Ectodermal cell (in vitro differentiated cells): ENCODE results near the gene SUGT1.

Experiments used
- H3K27ac ChIP-seq: 2 replicates; pipeline ENCODE4 v1.7.0; 2013; ENCODE audit warnings: mild to moderate bottlenecking, low read depth, low read length; ENCODE audit not compliant: insufficient read depth, poor library complexity, severe bottlenecking
- H3K27me3 ChIP-seq: 2 replicates; pipeline ENCODE4 v1.7.0; 2013; ENCODE audit warnings: mild to moderate bottlenecking, low read length; ENCODE audit not compliant: insufficient read depth, control insufficient read depth, poor library complexity, severe bottlenecking
- H3K36me3 ChIP-seq: one replicate; pipeline ENCODE4 v1.7.0; 2013; ENCODE audit warnings: low read length; ENCODE audit not compliant: control insufficient read depth, insufficient read depth
- H3K4me1 ChIP-seq: one replicate; pipeline ENCODE4 v1.7.0; 2013; ENCODE audit warnings: low read length; ENCODE audit not compliant: control insufficient read depth, insufficient read depth
- H3K4me3 ChIP-seq: 2 replicates; pipeline ENCODE4 v1.7.0; 2013; ENCODE audit warnings: low read depth, low read length, control low read depth; ENCODE audit not compliant: insufficient read depth
- H3K9me3 ChIP-seq: 2 replicates; pipeline ENCODE4 v1.7.0; 2013; ENCODE audit warnings: mild to moderate bottlenecking, low read length, moderate library complexity; ENCODE audit not compliant: control insufficient read depth
- WGBS, 2 experiments: methylation state at CpG; one replicate each; pipeline ENCODE4 v1.1.7; 2013; ENCODE audit warnings: missing lambda C conversion rate in 2 of 2; 5-methylcytosine and 5-hydroxymethylcytosine counted together

SUGT1 gene

DNA sequence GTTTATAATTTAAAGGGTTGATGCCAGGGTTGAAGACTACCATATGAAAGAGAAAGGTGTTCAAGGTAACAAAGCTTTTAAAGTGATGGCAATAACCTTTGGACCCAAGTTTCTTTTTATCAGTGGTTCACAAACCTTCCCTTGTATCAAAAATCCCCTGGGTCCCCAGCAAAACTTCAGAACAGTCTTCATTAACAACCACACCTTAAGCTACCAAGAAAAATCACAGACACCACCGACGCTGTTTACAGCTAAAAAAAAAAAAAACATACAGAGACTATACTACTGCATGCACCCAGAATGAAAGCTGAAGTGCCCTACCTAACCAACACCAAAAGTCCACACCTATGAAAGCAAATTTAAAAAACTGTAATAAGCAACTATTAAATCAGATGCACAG, 73.6 kb downstream of the SUGT1 start:
- Histone ChIP-seq H3K9me3 (no peaks in the 10 kb centered on the region), H3K4me3 (no peak overlapping the region), H3K4me1 (no peaks in the 10 kb centered on the region), H3K36me3 (no peaks in the 10 kb centered on the region), H3K27ac (no peak overlapping the region), H3K27me3 (no peaks in the 10 kb centered on the region)
- 89% methylated on average over 2 of the region's 2 CpGs for WGBS, 2 experiments

DNA sequence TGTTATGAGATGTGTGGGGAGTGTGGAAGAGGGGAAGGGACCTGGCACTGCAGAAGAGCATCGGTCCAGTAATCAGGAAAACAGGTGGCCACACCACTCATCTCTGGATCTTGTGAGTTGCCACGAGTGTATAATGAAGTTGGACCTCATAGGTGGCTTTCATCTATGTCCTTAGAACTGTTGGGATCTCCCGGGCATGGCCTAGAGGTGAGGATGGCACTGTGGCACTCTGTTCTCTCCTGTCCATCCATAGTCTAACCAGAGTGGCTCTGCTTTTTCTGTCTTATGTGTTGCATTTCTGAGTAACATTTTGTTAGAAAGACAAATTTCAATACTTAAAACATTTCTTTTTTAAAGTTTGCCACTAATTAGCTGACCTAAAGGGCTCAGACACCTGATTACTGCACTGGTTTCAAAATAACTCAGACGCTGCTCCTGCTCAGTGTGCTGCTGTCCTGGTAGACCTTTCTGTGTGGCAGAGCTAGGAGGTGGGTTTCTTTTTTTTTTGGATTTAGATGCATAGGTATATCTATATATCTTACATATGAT, 81.5 kb downstream of the SUGT1 start:
- H3K27me3 ChIP-seq: peaks cover 11% of the 10 kb centered on the region
- H3K9me3 ChIP-seq: no peaks in the 10 kb centered on the region
- H3K4me1 ChIP-seq: peaks cover 6% of the 10 kb centered on the region
- no peak overlapping the region for H3K4me3 ChIP-seq
- no peak overlapping the region for H3K27ac ChIP-seq
- WGBS, 2 experiments: 92 to 93% methylated on average over 4 of the region's 4 CpGs
- H3K36me3 ChIP-seq: no peaks in the 10 kb centered on the region

DNA sequence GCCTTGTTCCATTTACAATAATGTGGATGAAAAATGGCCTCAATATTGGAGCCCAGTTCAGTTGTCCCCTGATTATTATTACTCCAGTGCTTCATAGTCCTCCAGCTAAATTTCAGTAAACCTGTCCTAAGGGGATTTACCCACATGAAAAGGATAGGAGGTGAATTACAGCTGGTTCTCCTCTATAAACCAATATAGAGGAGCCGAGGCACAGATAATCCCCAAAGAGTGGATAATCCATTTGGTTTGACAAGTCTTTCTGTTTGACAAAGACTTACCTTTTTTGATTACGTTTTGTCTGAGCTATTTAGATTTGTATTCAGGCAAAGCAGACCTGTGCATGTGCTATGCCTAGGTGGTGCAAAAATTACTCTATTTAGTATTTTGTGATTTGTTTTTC, 84.3 kb downstream of the SUGT1 start:
- Histone ChIP-seq H3K27me3 (peaks cover 27% of the 10 kb centered on the region), H3K4me3 (no peak overlapping the region), H3K4me1 (peaks cover 6% of the 10 kb centered on the region), H3K9me3 (no peaks in the 10 kb centered on the region), H3K27ac (no peak overlapping the region), H3K36me3 (no peaks in the 10 kb centered on the region)
- 54 to 69% methylated on average over 2 of the region's 2 CpGs for WGBS, 2 experiments

DNA sequence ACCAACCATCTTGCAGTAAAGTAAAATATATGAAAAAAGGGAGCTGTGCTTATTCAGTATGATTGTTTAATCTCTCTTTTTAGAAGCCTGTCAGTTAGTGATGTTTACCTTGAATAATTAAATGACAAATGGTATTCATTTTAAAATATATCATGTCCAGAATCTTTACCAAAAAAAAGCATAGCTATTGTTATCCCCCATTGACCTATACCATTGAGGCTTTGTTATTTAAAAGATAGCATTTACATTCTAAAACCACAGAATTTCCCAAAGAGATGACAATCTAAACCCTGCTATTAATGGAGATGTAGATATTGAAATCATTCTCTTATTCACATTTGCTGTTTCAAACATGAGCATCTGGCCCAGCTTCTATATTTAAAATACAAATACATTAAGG, 84.8 kb downstream of the SUGT1 start:
- Histone ChIP-seq H3K4me1 (peaks cover 6% of the 10 kb centered on the region), H3K36me3 (no peaks in the 10 kb centered on the region), H3K9me3 (no peaks in the 10 kb centered on the region), H3K27me3 (peaks cover 27% of the 10 kb centered on the region), H3K4me3 (no peak overlapping the region), H3K27ac (no peak overlapping the region)

DNA sequence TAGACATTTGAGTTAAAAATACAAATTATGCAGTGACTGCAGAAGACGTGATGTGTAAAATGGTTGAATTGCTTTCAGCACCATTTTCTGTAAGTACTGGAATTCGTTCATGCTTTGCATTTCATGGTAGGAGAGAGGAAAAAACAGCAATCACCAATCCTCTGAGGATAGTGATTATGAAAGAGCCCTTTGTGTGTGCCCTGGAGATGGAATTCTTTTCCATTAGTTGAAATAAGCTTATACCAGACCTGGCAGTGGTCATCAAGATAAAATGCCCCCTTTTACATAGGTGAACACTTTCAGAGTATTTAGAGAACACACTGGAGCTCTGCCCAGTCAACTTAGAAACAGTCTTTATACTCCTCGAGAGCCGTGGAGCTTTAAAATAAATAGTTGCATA, 85.3 kb downstream of the SUGT1 start:
- Histone ChIP-seq H3K4me1 (peaks cover 6% of the 10 kb centered on the region), H3K4me3 (no peak overlapping the region), H3K27me3 (peaks cover 27% of the 10 kb centered on the region), H3K36me3 (no peaks in the 10 kb centered on the region), H3K27ac (no peak overlapping the region), H3K9me3 (no peaks in the 10 kb centered on the region)
- 22 to 24% methylated on average over 2 to 4 of the region's 4 CpGs for WGBS, 2 experiments

DNA sequence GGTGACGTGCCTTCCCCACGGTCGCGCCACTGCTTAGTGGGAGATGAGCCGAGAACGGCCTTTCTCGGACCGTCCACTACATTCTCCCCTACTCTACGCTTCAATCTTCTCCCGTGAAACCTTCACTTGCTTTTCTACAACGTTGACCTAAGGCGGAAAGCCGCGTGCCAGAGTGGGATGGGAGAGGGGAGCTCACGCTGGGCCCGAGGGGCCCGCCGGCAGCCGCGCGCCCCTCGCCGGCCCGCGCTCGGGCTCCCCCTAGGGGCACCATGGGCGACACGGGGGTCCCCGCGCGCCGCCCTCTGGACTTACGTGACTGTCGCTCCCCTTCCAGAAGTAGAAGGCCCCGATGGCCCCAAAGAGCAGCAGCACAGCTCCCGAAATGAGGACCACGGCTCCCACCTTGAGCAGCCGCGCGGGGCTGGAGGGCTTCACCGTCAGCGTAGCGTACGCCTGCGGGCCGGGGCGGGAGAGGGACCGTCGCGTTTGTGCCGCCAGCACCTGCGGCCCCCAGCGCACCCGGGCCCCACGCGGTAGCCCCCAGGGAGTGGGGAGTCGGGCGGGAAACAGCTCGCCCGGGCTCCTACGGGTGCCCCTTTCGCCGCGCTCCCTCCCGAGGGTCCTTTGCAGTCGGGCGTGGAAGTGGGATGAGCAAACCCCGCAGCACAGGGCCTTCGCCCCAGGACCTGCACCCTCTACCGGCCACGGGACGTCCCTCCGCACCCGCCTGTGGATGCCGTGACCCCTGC, 86.3 kb downstream of the SUGT1 start:
- 4% methylated on average over 75 of the region's 75 CpGs for WGBS, 2 experiments
- peak overlapping the region; percentile 52 for H3K4me3 ChIP-seq
- H3K27ac ChIP-seq: no peak overlapping the region
- H3K4me1 ChIP-seq: peaks cover 6% of the 10 kb centered on the region
- no peaks in the 10 kb centered on the region for H3K36me3 ChIP-seq
- peaks cover 27% of the 10 kb centered on the region for H3K27me3 ChIP-seq
- H3K9me3 ChIP-seq: no peaks in the 10 kb centered on the region

DNA sequence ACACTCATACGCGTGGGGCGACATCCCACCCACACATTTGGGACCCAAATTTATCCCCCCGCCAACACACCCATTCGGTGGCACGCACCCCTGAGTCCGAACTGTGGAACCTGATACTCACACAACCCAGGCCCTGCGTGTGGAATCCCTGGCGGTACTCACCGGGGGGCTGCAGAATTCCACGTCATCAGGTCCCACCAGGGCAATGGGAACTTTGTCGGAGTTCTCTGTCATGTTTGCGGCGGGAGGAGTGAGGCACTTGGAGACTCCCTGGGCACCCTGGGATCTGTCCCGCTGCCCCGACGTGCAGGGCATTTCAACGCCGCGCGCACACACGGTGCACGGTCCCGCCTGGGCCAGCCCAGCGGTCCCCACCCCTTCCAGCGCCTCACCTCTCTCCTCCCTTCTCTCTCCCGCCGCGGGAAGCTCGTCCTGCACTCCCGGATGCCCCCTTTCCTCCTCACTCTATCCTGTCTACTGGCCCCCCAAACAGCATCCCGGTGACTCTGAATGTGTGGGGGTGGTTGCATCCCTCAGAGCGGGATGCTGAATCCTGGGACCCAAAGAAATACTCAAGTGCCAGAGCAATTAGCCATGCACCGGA, 86.9 kb downstream of the SUGT1 start, which contains the start of gene CNMD:
CNMD (minus strand) TSS at position 353 of the 604 bp plus-strand sequence; CDS start at position 234, 119 bp downstream.
- Histone ChIP-seq H3K36me3 (no peaks in the 10 kb centered on the region), H3K4me1 (peaks cover 6% of the 10 kb centered on the region), H3K27ac (no peak within 1 kb of the TSS), H3K27me3 (peaks cover 27% of the 10 kb centered on the region), H3K9me3 (no peaks in the 10 kb centered on the region), H3K4me3 (peak within 1 kb of the TSS; percentile 52)
- 3 to 4% methylated on average over 34 of the region's 34 CpGs for WGBS, 2 experiments

DNA sequence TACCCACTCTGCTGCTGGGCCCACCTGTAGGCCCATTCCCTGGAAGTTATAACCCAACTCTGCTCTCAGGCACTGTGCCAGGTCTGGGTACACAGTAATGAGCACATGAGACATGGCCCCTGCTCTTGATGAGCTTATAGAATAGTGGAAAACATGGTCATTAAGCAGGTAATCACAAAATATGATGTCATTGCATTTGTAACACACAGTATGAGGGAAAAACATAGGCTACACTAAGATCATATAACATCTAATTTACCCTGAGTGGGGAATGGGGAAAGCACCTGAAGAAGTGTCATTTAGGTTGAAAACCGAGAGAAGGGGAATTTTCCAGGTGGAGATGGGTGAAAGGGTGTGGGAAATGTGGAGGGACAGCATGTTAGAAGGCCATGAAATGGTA, 90.9 kb downstream of the SUGT1 start:
- H3K36me3 ChIP-seq: no peaks in the 10 kb centered on the region
- peaks cover 22% of the 10 kb centered on the region for H3K27me3 ChIP-seq
- 82 to 83% methylated on average over 1 of the region's 1 CpG for WGBS, 2 experiments
- no peak overlapping the region for H3K4me3 ChIP-seq
- H3K27ac ChIP-seq: no peak overlapping the region
- no peaks in the 10 kb centered on the region for H3K9me3 ChIP-seq
- no peaks in the 10 kb centered on the region for H3K4me1 ChIP-seq

DNA sequence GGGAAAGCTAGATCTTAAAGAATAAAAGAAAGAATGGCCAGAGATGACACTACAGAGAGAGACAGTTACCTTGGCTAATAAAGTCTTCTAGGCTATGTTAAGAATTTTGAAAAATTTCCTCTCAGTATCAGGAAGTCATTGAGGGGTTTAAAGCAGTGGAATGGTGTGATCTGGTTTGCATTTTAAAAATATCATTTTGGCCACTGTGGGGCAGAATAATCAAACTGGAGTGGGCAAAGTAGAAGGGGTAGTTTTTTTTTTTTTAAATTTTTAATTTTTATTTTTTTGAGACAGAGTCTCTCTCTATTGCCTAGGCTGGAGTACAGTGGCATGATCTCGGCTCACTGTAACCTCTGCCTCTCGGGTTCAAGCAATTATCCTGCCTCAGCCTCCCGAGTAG, 91.4 kb downstream of the SUGT1 start:
- Histone ChIP-seq H3K27ac (no peak overlapping the region), H3K4me3 (no peak overlapping the region), H3K36me3 (no peaks in the 10 kb centered on the region), H3K4me1 (no peaks in the 10 kb centered on the region), H3K9me3 (no peaks in the 10 kb centered on the region), H3K27me3 (peaks cover 18% of the 10 kb centered on the region)
- 80 to 92% methylated on average over 3 of the region's 3 CpGs for WGBS, 2 experiments

DNA sequence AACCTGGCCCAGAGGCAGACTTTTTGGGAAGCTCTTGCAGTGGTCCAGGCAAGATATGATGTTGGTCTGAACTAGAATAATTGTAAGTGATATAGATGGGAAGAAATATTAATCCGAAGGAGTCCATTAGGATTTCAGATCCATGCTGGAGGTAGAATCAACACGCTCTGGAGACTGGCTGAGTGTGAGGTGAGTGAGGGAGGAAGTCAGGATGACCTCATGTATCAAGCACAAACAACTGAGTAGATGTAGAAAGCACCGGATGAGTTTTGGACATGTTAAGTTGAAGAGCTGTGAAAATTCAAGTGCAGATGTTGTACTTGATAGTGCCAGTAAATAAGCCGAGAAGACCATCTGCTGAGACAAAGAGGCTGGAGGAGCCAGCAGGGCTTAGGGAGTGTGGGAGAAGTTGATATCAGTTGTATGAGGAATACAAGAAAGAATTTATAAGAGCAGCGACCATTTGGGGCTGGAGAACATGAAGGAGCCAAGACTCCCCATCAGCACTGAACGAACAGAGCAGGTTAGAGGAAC, 92.3 kb downstream of the SUGT1 start:
- H3K27ac ChIP-seq: no peak overlapping the region
- H3K4me3 ChIP-seq: no peak overlapping the region
- no peaks in the 10 kb centered on the region for H3K9me3 ChIP-seq
- 94 to 97% methylated on average over 6 of the region's 6 CpGs for WGBS, 2 experiments
- peaks cover 9% of the 10 kb centered on the region for H3K27me3 ChIP-seq
- no peaks in the 10 kb centered on the region for H3K36me3 ChIP-seq
- no peaks in the 10 kb centered on the region for H3K4me1 ChIP-seq
